Astrocyte of the spinal cord (primary cell): ENCODE measurements around the gene GNS.
A peak's percentile ranks its signal among the peaks of the same experiment; 100 is the strongest.
"Not testable (repeated sequence)": the region's sequence is repeated elsewhere in the genome, so short reads cannot be mapped to it uniquely, and the experiment has no call there.

Source experiments
- DNase-seq: peaks from one replicate; pipeline ENCODE4 v3.0.0; 2011; ENCODE audit warnings: low read depth, low spot score
- H3K4me3 ChIP-seq: 2 replicates; pipeline ENCODE4 v1.5.1; 2011; ENCODE audit warnings: low read depth, mild to moderate bottlenecking, low read length, moderate library complexity
- in situ Hi-C: cut with HindIII; loops from 2 replicates; pipeline ENCODE4 v1.10.0; 2017; ENCODE audit warnings: low sequenced_read_pairs
- TF ChIP-seq, protein P1 (sequence below): IDR thresholded peaks from 2 replicates; pipeline ENCODE4 v1.5.1; 2012; ENCODE audit warnings: low read depth, mild to moderate bottlenecking, low read length, inconsistent platforms

Gene GNS

DNA sequence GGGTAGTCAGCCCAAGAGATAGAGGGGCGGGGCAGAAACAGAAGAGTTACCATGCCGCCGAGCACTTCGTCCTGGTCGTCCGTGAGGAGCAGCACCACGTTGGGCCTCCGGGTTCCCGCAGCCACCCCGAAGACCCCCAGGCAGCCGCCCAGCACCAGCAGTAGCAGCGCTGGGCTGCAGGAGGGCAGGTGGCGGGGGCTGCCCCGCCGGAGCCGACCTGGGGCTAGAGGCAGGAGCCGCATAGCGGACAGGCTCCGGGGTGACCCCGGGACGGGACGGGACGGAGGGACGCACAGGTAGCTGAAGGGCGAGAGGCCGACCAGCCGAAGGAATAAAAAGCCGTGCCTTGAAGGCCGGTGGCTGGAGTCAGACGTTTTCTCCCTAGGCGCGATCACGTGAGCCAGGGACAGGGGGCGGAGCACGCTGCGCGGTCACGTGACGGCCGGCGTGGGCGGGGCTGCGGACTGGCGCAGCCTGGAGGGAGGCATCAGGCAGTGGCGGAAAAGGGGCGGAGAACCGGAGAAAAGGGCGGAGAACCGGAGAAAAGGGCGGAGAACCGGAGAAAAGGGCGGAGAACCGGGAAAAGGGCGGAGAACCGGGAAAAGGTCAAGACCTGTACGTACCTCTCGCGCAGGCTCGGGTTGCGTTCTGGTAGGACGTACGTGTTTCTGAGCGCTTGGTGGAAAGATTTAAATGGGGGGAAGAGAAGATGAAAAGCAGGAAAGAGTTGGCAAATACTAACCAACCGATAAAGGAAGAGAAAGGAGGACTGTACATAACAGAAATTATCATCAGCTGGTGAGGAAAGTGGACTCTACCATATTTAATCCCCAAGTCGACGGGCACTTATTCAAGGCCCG lies at the start of gene GNS:
GNS (minus strand) TSS at position 372 of the 860 bp plus-strand sequence; CDS start at position 242, 130 bp downstream.
- DNase-seq: peak; percentile 94
- TF ChIP-seq, protein P1, sequence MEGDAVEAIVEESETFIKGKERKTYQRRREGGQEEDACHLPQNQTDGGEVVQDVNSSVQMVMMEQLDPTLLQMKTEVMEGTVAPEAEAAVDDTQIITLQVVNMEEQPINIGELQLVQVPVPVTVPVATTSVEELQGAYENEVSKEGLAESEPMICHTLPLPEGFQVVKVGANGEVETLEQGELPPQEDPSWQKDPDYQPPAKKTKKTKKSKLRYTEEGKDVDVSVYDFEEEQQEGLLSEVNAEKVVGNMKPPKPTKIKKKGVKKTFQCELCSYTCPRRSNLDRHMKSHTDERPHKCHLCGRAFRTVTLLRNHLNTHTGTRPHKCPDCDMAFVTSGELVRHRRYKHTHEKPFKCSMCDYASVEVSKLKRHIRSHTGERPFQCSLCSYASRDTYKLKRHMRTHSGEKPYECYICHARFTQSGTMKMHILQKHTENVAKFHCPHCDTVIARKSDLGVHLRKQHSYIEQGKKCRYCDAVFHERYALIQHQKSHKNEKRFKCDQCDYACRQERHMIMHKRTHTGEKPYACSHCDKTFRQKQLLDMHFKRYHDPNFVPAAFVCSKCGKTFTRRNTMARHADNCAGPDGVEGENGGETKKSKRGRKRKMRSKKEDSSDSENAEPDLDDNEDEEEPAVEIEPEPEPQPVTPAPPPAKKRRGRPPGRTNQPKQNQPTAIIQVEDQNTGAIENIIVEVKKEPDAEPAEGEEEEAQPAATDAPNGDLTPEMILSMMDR: no peak
- peak within 1 kb of the TSS; percentile 90 for H3K4me3 ChIP-seq
- in situ Hi-C loops: no loop called here

- in situ Hi-C loops: no loop called here
- DNase-seq: no peak
- TF ChIP-seq, protein P1: no peak
- H3K4me3 ChIP-seq: no peak overlapping the region
Observed at GRCh38 chr12:64808110-64808509, 48.9 kb upstream of the GNS start.

DNA sequence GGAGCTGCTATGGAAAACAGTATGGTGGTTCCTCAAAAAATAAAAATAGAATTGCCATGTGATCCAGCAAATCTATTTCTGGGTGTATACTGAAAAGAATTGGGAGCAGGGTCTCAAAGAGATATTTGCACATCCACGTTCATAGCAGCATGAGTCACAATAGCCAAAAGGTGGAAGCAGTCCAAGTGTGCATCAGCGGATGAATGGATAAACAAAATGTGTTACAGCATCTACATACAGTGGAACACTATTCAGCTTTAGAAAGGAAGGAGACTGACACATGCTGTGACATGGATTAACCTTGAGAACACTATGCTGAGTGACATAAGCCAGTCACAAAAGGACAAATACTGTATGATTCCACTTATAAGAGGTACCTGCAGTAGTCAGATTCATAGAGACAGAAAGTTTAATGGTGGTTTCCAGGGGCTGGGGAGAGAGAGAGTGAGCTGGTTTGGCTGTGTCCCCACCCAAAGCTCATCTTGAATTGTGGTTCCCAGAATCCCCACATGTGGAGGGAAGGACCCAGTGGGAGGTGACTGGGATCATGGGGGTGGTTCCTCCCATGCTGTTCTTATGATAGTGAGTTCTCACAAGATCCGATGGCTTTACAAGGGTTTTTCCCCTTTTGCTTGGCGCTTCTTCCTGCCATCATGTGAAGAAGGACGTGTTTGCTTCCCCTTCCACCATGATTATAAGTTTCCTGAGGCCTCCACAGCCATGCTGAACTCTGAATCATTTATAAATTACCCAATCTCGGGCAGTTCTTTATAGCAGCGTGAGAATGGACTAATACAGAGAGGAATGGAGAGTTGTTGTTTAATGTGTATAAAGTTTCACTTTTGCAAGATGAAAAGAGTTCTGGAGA lies 47.6 kb upstream of the GNS start:
- no peak overlapping the region for H3K4me3 ChIP-seq
- DNase-seq: peak; percentile 41
- TF ChIP-seq, protein P1: no peak
- in situ Hi-C loops: no loop called here

GRCh38 chr12:64806173-64806572 lies 47.0 kb upstream of the GNS start:
- H3K4me3 ChIP-seq: no peak overlapping the region
- TF ChIP-seq, protein P1: no peak
- in situ Hi-C loops: no loop called here
- DNase-seq: no peak

DNA sequence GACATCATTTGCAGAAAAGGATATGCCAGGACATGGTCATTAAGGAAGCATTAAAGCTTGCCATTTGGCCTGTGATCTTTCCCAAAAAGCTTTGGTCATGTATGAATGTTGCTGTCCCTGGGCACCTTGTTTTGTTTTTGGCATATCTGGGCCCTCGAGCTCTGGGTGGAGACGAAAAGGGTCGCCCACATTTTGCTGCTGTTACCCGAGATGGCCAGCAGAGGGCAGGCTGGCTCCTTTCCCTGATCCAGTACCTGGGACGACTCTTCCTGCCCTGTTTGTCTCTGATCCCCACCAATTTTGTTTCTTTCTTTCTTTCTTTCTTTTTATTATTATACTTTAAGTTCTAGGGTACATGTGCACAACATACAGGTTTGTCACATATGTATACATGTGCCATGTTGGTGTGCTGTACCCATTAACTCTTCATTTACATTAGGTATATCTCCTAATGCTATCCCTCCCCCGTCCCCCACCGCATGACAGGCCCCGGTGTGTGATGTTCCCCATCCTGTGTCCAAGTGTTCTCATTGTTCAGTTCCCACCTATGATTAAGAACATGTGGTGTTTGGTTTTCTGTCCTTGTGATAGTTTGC lies 43.1 kb upstream of the GNS start:
- TF ChIP-seq, protein P1: peak; percentile 93
- DNase-seq, H3K4me3 ChIP-seq, in situ Hi-C loops: not testable (repeated sequence)

- TF ChIP-seq, protein P1: peak; percentile 48
- no peak overlapping the region for H3K4me3 ChIP-seq
- in situ Hi-C loops: no loop called here
- no peak for DNase-seq
Observed at GRCh38 chr12:64801381-64801780, 42.2 kb upstream of the GNS start.
